ENCODE data around the gene MAPK8IP3. TPM values are rescaled to one million over a fixed set of nuclear protein-coding genes. Genes with fewer than 3 reads are reported as not detected.
"Not testable (repeated sequence)": the region's sequence is repeated elsewhere in the genome, so short reads cannot be mapped to it uniquely, and the experiment has no call there.

MAPK8IP3 gene
- total RNA-seq, 3 donors from 2014 or later = 41.1 to 82.6 (median 71.6) TPM

DNA sequence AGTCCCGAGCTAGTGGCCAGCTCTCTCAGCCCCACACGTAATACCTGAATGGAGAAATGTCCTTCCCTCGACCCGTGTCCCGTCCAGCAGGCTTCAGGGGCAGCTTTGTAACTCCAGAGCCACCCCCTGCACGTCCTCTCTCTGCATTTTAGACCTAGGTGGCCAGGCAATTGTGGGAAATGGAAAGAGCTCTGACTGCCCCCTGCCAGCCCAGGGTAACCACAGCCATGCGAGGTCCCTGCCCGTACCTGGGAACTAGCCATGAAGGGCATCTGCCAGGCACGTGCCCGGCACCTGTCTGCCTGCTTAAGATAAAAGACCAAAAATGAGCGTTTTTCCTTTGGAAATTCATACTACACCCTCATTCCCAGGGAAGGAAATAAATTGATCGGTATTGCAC, 9.2 kb downstream of the MAPK8IP3 start:
- H3K27ac ChIP-seq = no peak overlapping the region
- H3K4me3 ChIP-seq = no peak overlapping the region
- H3K27me3 ChIP-seq = no peaks in the 10 kb centered on the region
- intact Hi-C loops (cut with DNase I; ENCODE audit: low total_unique reads) = no loop called here
- DNase-seq (ENCODE audit: low spot score in 2 of 2) = no peak
- no peak for TF ChIP-seq POLR2AphosphoS5 (IDR thresholded peaks at IDR 0.05)
- TF ChIP-seq CTCF (IDR thresholded peaks at IDR 0.05) = no peak
- TF ChIP-seq POLR2A (IDR thresholded peaks at IDR 0.05) = no peak
- no peaks in the 10 kb centered on the region for H3K9me3 ChIP-seq
- no peaks in the 10 kb centered on the region for H3K36me3 ChIP-seq
- H3K4me1 ChIP-seq = no peaks in the 10 kb centered on the region

- H3K9me3 ChIP-seq; H3K36me3 ChIP-seq; H3K27ac ChIP-seq; intact Hi-C loops (cut with DNase I; ENCODE audit: low total_unique reads); H3K4me3 ChIP-seq; H3K27me3 ChIP-seq; DNase-seq (ENCODE audit: low spot score in 2 of 2): not testable (repeated sequence)
- peaks cover 3 to 15% of the 10 kb centered on the region in 2 donors for H3K4me1 ChIP-seq
Observed at GRCh38 chr16:1718236-1718635, 12.2 kb downstream of the MAPK8IP3 start.

DNA sequence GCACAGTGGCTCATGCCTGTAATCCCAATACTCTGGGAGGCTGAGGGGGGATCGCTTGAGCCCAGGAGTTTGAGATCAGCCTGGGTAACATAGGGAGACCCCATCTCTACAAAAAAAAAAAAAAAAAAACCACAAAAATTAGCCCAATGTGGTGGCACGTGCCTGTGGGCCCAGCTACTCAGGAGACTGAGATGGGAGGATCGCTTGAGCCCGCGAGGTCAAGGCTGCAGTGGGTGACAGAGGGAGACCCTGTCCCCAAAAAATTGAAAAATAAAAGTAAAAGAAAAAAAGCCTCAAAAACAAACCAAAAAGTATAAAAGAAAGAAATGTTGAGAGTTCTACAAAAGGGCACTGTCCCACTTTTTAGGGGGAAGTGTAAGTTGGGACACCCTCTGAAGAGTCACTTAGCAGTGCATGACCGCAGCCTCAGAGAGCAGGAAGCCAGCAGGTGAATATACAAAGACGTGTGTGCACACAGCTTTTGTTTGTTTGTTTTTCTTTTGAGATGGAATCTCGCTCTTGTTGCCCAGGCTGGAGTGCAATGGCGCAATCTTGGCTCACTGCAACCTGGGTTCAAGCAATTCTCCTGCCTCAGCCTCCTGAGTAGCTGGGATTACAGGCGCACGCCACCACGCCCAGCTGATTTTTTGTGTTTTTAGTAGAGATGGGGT, 13.7 kb downstream of the MAPK8IP3 start:
- Histone ChIP-seq H3K27ac (peak overlapping the region; percentile 40 to 44), H3K4me1 (peaks cover 3 to 15% of the 10 kb centered on the region in 2 donors)
- H3K27me3 ChIP-seq; H3K4me3 ChIP-seq; H3K36me3 ChIP-seq; H3K9me3 ChIP-seq; intact Hi-C loops (cut with DNase I; ENCODE audit: low total_unique reads): not testable (repeated sequence)
- peak in 1 of 2 donors; percentile 47 for DNase-seq (ENCODE audit: low spot score in 2 of 2)
- peak in 1 of 3 donors; percentile 16 for TF ChIP-seq POLR2AphosphoS5 (IDR thresholded peaks at IDR 0.05)

DNA sequence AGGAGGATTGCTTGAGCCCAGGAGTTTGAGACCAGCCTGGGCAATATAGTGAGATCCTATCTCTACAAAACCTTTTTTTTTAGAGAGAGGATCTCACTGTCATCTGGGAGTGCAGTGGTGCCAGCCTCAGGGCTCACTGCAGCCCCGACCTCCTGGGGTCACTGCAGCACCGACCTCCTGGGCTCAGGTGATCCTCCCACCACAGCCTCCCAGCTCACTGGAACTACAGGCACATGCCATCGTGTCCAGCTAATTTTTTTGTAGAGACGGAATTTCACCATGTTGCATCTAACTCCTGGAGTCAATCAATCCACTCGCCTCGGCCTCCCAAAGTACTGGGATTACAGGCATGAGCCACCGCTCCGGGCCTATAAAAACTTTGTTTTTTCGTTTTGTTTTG, 15.4 kb downstream of the MAPK8IP3 start:
- Histone ChIP-seq H3K4me1 (peaks cover 3 to 15% of the 10 kb centered on the region in 2 donors), H3K36me3 (no peaks in the 10 kb centered on the region), H3K27ac (peak overlapping the region; percentile 83), H3K27me3 (no peaks in the 10 kb centered on the region), H3K4me3 (no peak overlapping the region), H3K9me3 (no peaks in the 10 kb centered on the region)
- intact Hi-C loops (cut with DNase I; ENCODE audit: low total_unique reads) = no loop called here
- no peak for DNase-seq (ENCODE audit: low spot score in 2 of 2)
- TF ChIP-seq CTCF (IDR thresholded peaks at IDR 0.05) = no peak
- TF ChIP-seq POLR2A (IDR thresholded peaks at IDR 0.05) = no peak

DNA sequence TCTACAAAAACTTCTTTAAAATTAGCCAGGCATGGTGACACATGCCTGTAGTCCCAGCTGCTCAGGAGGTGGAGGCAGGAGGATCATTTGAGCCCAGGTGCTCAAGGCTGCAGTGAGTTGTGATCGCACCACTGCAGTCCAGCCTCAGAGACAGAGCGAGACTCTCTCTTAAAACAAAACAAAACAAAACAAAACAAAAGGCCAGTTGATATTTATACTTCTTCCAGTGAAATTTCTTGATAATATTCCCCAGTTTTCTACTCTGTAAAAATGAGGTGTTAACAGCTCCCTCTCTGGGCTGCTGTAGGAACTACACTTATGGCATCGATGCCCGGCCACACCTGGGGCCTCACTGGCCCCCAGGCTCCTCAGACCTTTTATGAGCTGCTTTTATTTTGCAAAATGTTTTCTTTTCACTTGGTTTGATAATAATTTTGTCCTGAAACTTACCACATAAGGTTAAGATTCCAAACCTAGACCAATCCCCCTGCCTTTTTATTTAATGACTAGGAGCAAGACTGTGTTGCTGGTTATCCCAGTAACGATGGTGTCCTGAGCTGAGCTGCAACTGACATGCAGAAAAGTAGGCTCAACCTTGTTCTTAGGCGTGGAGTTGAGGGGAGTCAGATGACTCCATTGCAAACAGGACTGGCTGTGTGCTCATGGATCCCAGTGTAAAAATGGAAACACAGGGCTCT, 17.6 kb downstream of the MAPK8IP3 start:
- no peak for TF ChIP-seq POLR2A (IDR thresholded peaks at IDR 0.05)
- no peak for TF ChIP-seq POLR2AphosphoS5 (IDR thresholded peaks at IDR 0.05)
- peak in 2 of 3 donors; percentile 63 to 73 for TF ChIP-seq CTCF (IDR thresholded peaks at IDR 0.05)
- Histone ChIP-seq H3K9me3 (no peaks in the 10 kb centered on the region), H3K27me3 (no peaks in the 10 kb centered on the region), H3K36me3 (no peaks in the 10 kb centered on the region), H3K4me1 (peaks cover 3 to 15% of the 10 kb centered on the region in 2 donors), H3K4me3 (no peak overlapping the region), H3K27ac (peak overlapping the region; percentile 83)
- peak in 1 of 2 donors; percentile 33 for DNase-seq (ENCODE audit: low spot score in 2 of 2)
- intact Hi-C loops (cut with DNase I; ENCODE audit: low total_unique reads) = no loop called here

- Histone ChIP-seq H3K9me3 (no peaks in the 10 kb centered on the region), H3K4me3 (no peak overlapping the region), H3K4me1 (peaks cover 3 to 15% of the 10 kb centered on the region in 2 donors), H3K36me3 (no peaks in the 10 kb centered on the region), H3K27me3 (no peaks in the 10 kb centered on the region), H3K27ac (no peak overlapping the region)
- TF ChIP-seq POLR2AphosphoS5 (IDR thresholded peaks at IDR 0.05) (no peak), CTCF (IDR thresholded peaks at IDR 0.05) (no peak), POLR2A (IDR thresholded peaks at IDR 0.05) (no peak)
- DNase-seq (ENCODE audit: low spot score in 2 of 2) = no peak
- intact Hi-C loops (cut with DNase I; ENCODE audit: low total_unique reads) = no loop called here
Observed at GRCh38 chr16:1724491-1724890, 18.5 kb downstream of the MAPK8IP3 start.
